HepG2 (cell line): Measurements from ENCODE around the gene ATP11A. TPM values are rescaled to one million over a fixed set of nuclear protein-coding genes. Genes with fewer than 3 reads are reported as not detected.

Experiments
- ATAC-seq: fragments of 200-7000 bp; cut with Tn5 transposase; 3 replicates; pipeline ENCODE4 v1.9.1; 2020; ENCODE audit warnings: mild to moderate bottlenecking, moderate library complexity
- BruUV-seq: library from RNA; stranded (reverse); fragments of 400-500 nt; replicated peaks from 2 replicates; lab custom pipeline; 2021; lab: Mats Ljungman, UMichigan
- CTCF ChIA-PET: fragments of 300-600 bp; formaldehyde crosslinking; extraction: SDS; loops from one replicate; lab custom pipeline; 2021; ENCODE audit warnings: low total read pairs, inconsistent platforms, low intra/inter-chr PET ratio; lab: Yijun Ruan, JAX
- POLR2A ChIA-PET: fragments of 350-600 bp; sonication (Branson Sonifier 250); formaldehyde crosslinking; loops from one replicate; lab custom pipeline; 2020; ENCODE audit warnings: antibody characterized with exemption, inconsistent platforms; lab: Yijun Ruan, JAX
- DNase-seq: peaks from one replicate; pipeline ENCODE4 v3.0.0-alpha.2; 2015; ENCODE audit warnings: low spot score
- FAIRE-seq: peaks from 3 replicates; lab custom pipeline; 2011; peaks lifted over from hg19 to GRCh38; lab: Jason Lieb, UNC
- H2AFZ ChIP-seq: one replicate; pipeline ENCODE4 v1.6.1; 2011; ENCODE audit warnings: low read length, inconsistent platforms
- H3K27ac ChIP-seq: fragments of 300-600 bp; 3 replicates; pipeline ENCODE4 v1.8.0; 2011; ENCODE audit warnings: mixed run types, mild to moderate bottlenecking, mixed read lengths, low read length, inconsistent platforms; ENCODE audit not compliant: insufficient read depth; ENCODE audit errors: extremely low read length
- H3K27me3 ChIP-seq, 2 experiments: fragments of 200-600 bp in 1 of 2; 2 replicates in 1 of 2; 3 replicates in 1 of 2; pipeline versions ENCODE4 v1.6.0 to v1.8.0; 2011; ENCODE audit warnings: low read length in 2 of 2, mild to moderate bottlenecking in 2 of 2, moderate library complexity in 2 of 2, inconsistent platforms in 1 of 2; ENCODE audit not compliant: insufficient read depth in 2 of 2, control insufficient read depth in 1 of 2
- H3K36me3 ChIP-seq, 2 experiments: fragments of 200-600 bp in 1 of 2; replicated peaks in 1 of 2; 2 replicates in 1 of 2; 3 replicates in 1 of 2; pipeline versions ENCODE4 v1.5.1 to v1.8.0; 2011; ENCODE audit warnings: low read length in 2 of 2, inconsistent platforms in 1 of 2; ENCODE audit not compliant: insufficient read depth in 2 of 2, control insufficient read depth in 1 of 2
- H3K4me1 ChIP-seq: 2 replicates; pipeline ENCODE4 v1.5.1; 2012; ENCODE audit warnings: low read length, inconsistent platforms; ENCODE audit not compliant: insufficient read depth
- H3K4me2 ChIP-seq: 2 replicates; pipeline ENCODE4 v1.6.0; 2011; ENCODE audit warnings: low read depth, low read length, inconsistent platforms
- H3K4me3 ChIP-seq, 3 experiments: fragments of 200-600 bp in 1 of 3; sonication (generic), shearing (Covaris generic) in 1 of 3; replicated peaks in 1 of 3; 2 replicates each; pipeline ENCODE4 v1.5.1; 2011 to 2016; ENCODE audit warnings: low read length in 3 of 3, inconsistent platforms in 2 of 3, low read depth in 2 of 3, mild to moderate bottlenecking in 2 of 3, control low read depth in 1 of 3, mixed read lengths in 1 of 3; ENCODE audit not compliant: insufficient read depth in 1 of 3
- H3K79me2 ChIP-seq: one replicate; pipeline ENCODE4 v1.6.1; 2011; ENCODE audit warnings: low read length, inconsistent platforms; ENCODE audit not compliant: insufficient read depth
- H3K9ac ChIP-seq: 2 replicates; pipeline ENCODE4 v1.6.0; 2011; ENCODE audit warnings: mild to moderate bottlenecking, low read depth, low read length, inconsistent platforms; ENCODE audit not compliant: insufficient read depth
- H3K9me3 ChIP-seq: 2 replicates; pipeline ENCODE4 v1.5.1; 2012; ENCODE audit warnings: mild to moderate bottlenecking, low read length
- H4K20me1 ChIP-seq: 2 replicates; pipeline ENCODE4 v1.6.0; 2011; ENCODE audit warnings: inconsistent platforms, mild to moderate bottlenecking, low read length, moderate library complexity; ENCODE audit not compliant: insufficient read depth
- PBX2 ChIP-seq: IDR thresholded peaks from 2 replicates; pipeline ENCODE4 v1.6.1; 2016; ENCODE audit warnings: control low read depth
- SP1 ChIP-seq, 2 experiments: fragments of 450-650 bp in 1 of 2; sonication (generic) in 1 of 2; formaldehyde crosslinking in 1 of 2; IDR thresholded peaks; 2 replicates each; pipeline versions ENCODE4 v1.4.0 to v1.6.1; 2016 to 2020; ENCODE audit warnings: missing genetic modification reagents in 1 of 2
- SYNCRIP ChIP-seq: fragments of 200-400 bp; formaldehyde crosslinking; IDR thresholded peaks from 2 replicates; pipeline ENCODE4 v1.6.1; 2018; ENCODE audit warnings: mild to moderate bottlenecking, low read depth, low read length; ENCODE audit not compliant: insufficient read depth
- YY1 ChIP-seq: IDR thresholded peaks from 2 replicates; pipeline ENCODE4 v1.6.1; 2011; ENCODE audit warnings: low read length, low read depth, moderate library complexity, mild to moderate bottlenecking; ENCODE audit not compliant: insufficient read depth, insufficient replicate concordance
- ZFY ChIP-seq: sonication (generic); formaldehyde crosslinking; IDR thresholded peaks from 2 replicates; pipeline ENCODE4 v1.4.0; 2020; ENCODE audit warnings: missing genetic modification reagents
- ZNF589 ChIP-seq: sonication (generic); formaldehyde crosslinking; conservative IDR thresholded peaks from 2 replicates; pipeline ENCODE4 v1.8.0; 2022; ENCODE audit warnings: mild to moderate bottlenecking, moderate library complexity, missing genetic modification reagents
- WGBS: methylation state at CpG from one replicate; pipeline ENCODE4 v1.1.6; 2017; ENCODE audit warnings: low lambda C conversion rate; 5-methylcytosine and 5-hydroxymethylcytosine counted together
- in situ Hi-C: cut with HindIII; loops from 2 replicates; pipeline ENCODE4 v1.10.0; 2017; ENCODE audit warnings: low pct_unique_long_range_greater_than_20kb; ENCODE audit not compliant: extremely low pct_ligation_motif_present
- intact Hi-C: fragments of 100-400 bp; cut with micrococcal nuclease; formaldehyde crosslinking; loops from one replicate; pipeline ENCODE4 v1.10.0; 2022; ENCODE audit not compliant: unreplicated experiment
- polyA plus RNA-seq, 8 experiments: library from polyadenylated mRNA; depleted of rRNA in 3 of 8; stranded (reverse) in 7 of 8; unstranded in 1 of 8; fragments of >200 nt; fragmentation: Illumina TruSeq in 4 of 8; extraction: Trizol in 4 of 8; gene quantifications; 2 replicates each; pipeline versions ENCODE4 v1.2.1 to v1.2.3, GENCODE V29; 2011 to 2016; ENCODE audit warnings: low read depth in 4 of 8, missing spikeins in 1 of 8, mixed read lengths in 1 of 8; ENCODE audit not compliant: insufficient read depth in 1 of 8
- total RNA-seq, 5 experiments: library from RNA; depleted of rRNA; stranded (reverse); fragments of >200 nt; fragmentation: Illumina TruSeq; extraction: Trizol; gene quantifications; 2 replicates each; pipeline ENCODE4 v1.2.3, GENCODE V29; 2016; ENCODE audit warnings: low read depth in 1 of 5
- TF ChIP-seq, protein P1 (sequence below): sonication (generic); formaldehyde crosslinking; IDR thresholded peaks from 2 replicates; pipeline ENCODE4 v1.5.0; 2020; ENCODE audit warnings: mild to moderate bottlenecking, missing genetic modification reagents, borderline replicate concordance

ATP11A gene
- total and polyA plus RNA-seq, 2 of the 13 experiments (the other 11 are each of a cell fraction or from before 2014, with no cell fraction given), result 18.4 to 20.1 TPM

DNA sequence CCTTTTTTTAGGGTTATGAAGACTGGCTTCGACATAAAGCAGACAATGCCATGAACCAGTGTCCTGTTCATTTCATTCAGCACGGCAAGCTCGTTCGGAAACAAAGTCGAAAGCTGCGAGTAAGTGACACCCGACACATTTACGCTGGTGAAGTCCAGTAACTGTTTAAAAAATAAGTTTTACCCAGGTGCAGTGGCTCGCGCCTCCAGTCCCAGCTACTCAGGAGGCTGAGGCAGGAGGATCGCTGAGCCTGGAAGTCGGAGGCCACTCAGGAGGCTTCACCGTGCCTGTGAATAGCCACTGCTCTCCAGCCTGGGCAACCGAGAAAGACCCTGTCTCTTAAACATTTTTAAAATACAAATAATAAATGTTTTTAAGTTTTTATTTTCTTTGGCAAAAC, 120.8 kb downstream of the ATP11A start:
- WGBS, result 99% methylated on average over 14 of the region's 14 CpGs
- in situ Hi-C loops (no loop called here), intact Hi-C loops (no loop called here)
- ChIA-PET POLR2A (no interaction called here), CTCF (no interaction called here)
- Histone ChIP-seq H3K9me3 (no peaks in the 10 kb centered on the region), H3K4me2 (no peak overlapping the region), H3K4me3 (no peak overlapping the region), H3K36me3 (peaks cover 39 to 73% of the 10 kb centered on the region in 2 experiments), H3K9ac (no peak overlapping the region), H3K27me3 (no peaks in the 10 kb centered on the region), H3K27ac (no peak overlapping the region), H4K20me1 (peaks cover 7% of the 10 kb centered on the region; the same call in 1 of the 2 replicates), H3K79me2 (no peaks in the 10 kb centered on the region), H3K4me1 (no peaks in the 10 kb centered on the region), H2AFZ (no peak overlapping the region)
- DNase-seq (no peak), ATAC-seq (no peak), FAIRE-seq (no peak)
- BruUV-seq, result no TSS peak
- TF ChIP-seq PBX2, result no peak
- TF ChIP-seq ZNF589, result no peak
- no peak for TF ChIP-seq ZFY
- no peak for TF ChIP-seq SYNCRIP
- TF ChIP-seq YY1, result no peak
- TF ChIP-seq, protein P1, sequence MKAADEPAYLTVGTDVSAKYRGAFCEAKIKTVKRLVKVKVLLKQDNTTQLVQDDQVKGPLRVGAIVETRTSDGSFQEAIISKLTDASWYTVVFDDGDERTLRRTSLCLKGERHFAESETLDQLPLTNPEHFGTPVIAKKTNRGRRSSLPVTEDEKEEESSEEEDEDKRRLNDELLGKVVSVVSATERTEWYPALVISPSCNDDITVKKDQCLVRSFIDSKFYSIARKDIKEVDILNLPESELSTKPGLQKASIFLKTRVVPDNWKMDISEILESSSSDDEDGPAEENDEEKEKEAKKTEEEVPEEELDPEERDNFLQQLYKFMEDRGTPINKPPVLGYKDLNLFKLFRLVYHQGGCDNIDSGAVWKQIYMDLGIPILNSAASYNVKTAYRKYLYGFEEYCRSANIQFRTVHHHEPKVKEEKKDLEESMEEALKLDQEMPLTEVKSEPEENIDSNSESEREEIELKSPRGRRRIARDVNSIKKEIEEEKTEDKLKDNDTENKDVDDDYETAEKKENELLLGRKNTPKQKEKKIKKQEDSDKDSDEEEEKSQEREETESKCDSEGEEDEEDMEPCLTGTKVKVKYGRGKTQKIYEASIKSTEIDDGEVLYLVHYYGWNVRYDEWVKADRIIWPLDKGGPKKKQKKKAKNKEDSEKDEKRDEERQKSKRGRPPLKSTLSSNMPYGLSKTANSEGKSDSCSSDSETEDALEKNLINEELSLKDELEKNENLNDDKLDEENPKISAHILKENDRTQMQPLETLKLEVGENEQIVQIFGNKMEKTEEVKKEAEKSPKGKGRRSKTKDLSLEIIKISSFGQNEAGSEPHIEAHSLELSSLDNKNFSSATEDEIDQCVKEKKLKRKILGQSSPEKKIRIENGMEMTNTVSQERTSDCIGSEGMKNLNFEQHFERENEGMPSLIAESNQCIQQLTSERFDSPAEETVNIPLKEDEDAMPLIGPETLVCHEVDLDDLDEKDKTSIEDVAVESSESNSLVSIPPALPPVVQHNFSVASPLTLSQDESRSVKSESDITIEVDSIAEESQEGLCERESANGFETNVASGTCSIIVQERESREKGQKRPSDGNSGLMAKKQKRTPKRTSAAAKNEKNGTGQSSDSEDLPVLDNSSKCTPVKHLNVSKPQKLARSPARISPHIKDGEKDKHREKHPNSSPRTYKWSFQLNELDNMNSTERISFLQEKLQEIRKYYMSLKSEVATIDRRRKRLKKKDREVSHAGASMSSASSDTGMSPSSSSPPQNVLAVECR, result no peak
- no peak for TF ChIP-seq SP1 (IDR thresholded peaks at IDR 0.05)
- TF ChIP-seq SP1 (CRISPR knock-in tag; IDR thresholded peaks at IDR 0.05), result no peak
